Mesenchymal stem cell (in vitro differentiated cells and primary cell): ENCODE data around the gene ECE1.
A peak's percentile ranks its signal among the peaks of the same experiment; 100 is the strongest.
"Not testable (repeated sequence)": the region's sequence is repeated elsewhere in the genome, so short reads cannot be mapped to it uniquely, and the experiment has no call there.

Source experiments
- DNase-seq: peaks from one replicate; pipeline ENCODE4 v3.0.0-alpha.2; 2013
- H2AFZ ChIP-seq: one replicate; pipeline ENCODE4 v1.6.1; 2013; ENCODE audit warnings: low read depth, mild to moderate bottlenecking, control low read depth, inconsistent platforms, low read length, moderate library complexity
- H2AK5ac ChIP-seq: 2 replicates; pipeline ENCODE4 v1.6.1; 2013; ENCODE audit warnings: low read length, moderate library complexity, mild to moderate bottlenecking, inconsistent platforms; ENCODE audit not compliant: severe bottlenecking
- H2BK120ac ChIP-seq: one replicate; pipeline ENCODE4 v1.6.1; 2013; ENCODE audit warnings: low read depth, mild to moderate bottlenecking, inconsistent platforms, low read length, moderate library complexity
- H2BK12ac ChIP-seq, 2 experiments: one replicate each; pipeline ENCODE4 v1.6.1; 2013; ENCODE audit warnings: inconsistent platforms in 2 of 2, low read length in 2 of 2, mild to moderate bottlenecking in 2 of 2, moderate library complexity in 2 of 2, control low read depth in 1 of 2
- H2BK15ac ChIP-seq: one replicate; pipeline ENCODE4 v1.6.1; 2013; ENCODE audit warnings: mild to moderate bottlenecking, low read depth, inconsistent platforms; ENCODE audit not compliant: poor library complexity, severe bottlenecking
- H2BK5ac ChIP-seq: 2 replicates; pipeline ENCODE4 v1.6.1; 2013; ENCODE audit warnings: low read depth, mild to moderate bottlenecking, low read length, control low read depth, inconsistent platforms; ENCODE audit not compliant: poor library complexity, severe bottlenecking
- H3K14ac ChIP-seq, 2 experiments: one replicate each; pipeline ENCODE4 v1.6.1; 2013; ENCODE audit warnings: inconsistent platforms in 2 of 2, low read length in 2 of 2, control low read depth in 1 of 2, mild to moderate bottlenecking in 1 of 2, moderate library complexity in 1 of 2
- H3K18ac ChIP-seq, 2 experiments: one replicate each; pipeline ENCODE4 v1.6.1; 2013; ENCODE audit warnings: inconsistent platforms in 2 of 2, low read length in 2 of 2, control low read depth in 1 of 2, low read depth in 1 of 2, mild to moderate bottlenecking in 1 of 2
- H3K23ac ChIP-seq, 2 experiments: one replicate each; pipeline ENCODE4 v1.6.1; 2013; ENCODE audit warnings: inconsistent platforms in 2 of 2, low read length in 2 of 2, mild to moderate bottlenecking in 2 of 2, moderate library complexity in 2 of 2, control low read depth in 1 of 2
- H3K27ac ChIP-seq: 2 replicates; pipeline ENCODE4 v1.5.1; 2013; ENCODE audit warnings: mild to moderate bottlenecking, moderate library complexity, low read length, control low read depth, inconsistent platforms; ENCODE audit not compliant: poor library complexity, severe bottlenecking
- H3K27me3 ChIP-seq, 2 experiments: 2 replicates each; pipeline versions ENCODE4 v1.6.1 to v1.7.0; 2013; ENCODE audit warnings: low read length in 2 of 2, mild to moderate bottlenecking in 2 of 2, moderate library complexity in 2 of 2, control low read depth in 1 of 2, inconsistent platforms in 1 of 2; ENCODE audit not compliant: control insufficient read depth in 1 of 2, insufficient read depth in 1 of 2
- H3K36me3 ChIP-seq, 2 experiments: 2 replicates each; pipeline versions ENCODE4 v1.6.1 to v1.7.0; 2013; ENCODE audit warnings: low read length in 2 of 2, control low read depth in 1 of 2, inconsistent platforms in 1 of 2, low read depth in 1 of 2, mild to moderate bottlenecking in 1 of 2; ENCODE audit not compliant: insufficient read depth in 2 of 2, control insufficient read depth in 1 of 2
- H3K4ac ChIP-seq, 2 experiments: one replicate each; pipeline ENCODE4 v1.6.1; 2013; ENCODE audit warnings: inconsistent platforms in 2 of 2, low read length in 2 of 2, mild to moderate bottlenecking in 2 of 2, moderate library complexity in 2 of 2, control low read depth in 1 of 2, low read depth in 1 of 2
- H3K4me1 ChIP-seq: 2 replicates; pipeline ENCODE4 v1.6.1; 2013; ENCODE audit warnings: low read depth, low read length, control low read depth; ENCODE audit not compliant: control insufficient read depth, insufficient read depth
- H3K4me2 ChIP-seq: 2 replicates; pipeline ENCODE4 v1.6.1; 2013; ENCODE audit warnings: low read length, mild to moderate bottlenecking, inconsistent platforms; ENCODE audit not compliant: poor library complexity, severe bottlenecking
- H3K4me3 ChIP-seq, 2 experiments: 2 replicates each; pipeline versions ENCODE4 v1.5.1 to v1.7.0; 2013; ENCODE audit warnings: low read length in 2 of 2, mild to moderate bottlenecking in 2 of 2, control low read depth in 1 of 2, low read depth in 1 of 2; ENCODE audit not compliant: insufficient read depth in 1 of 2
- H3K79me1 ChIP-seq: replicated peaks from 2 replicates; pipeline ENCODE4 v1.6.1; 2013; ENCODE audit warnings: mild to moderate bottlenecking, control low read depth, low read length, inconsistent platforms; ENCODE audit not compliant: poor library complexity, severe bottlenecking
- H3K9ac ChIP-seq: 2 replicates; pipeline ENCODE4 v1.7.0; 2013; ENCODE audit warnings: mild to moderate bottlenecking, low read length, moderate library complexity
- H3K9me3 ChIP-seq: 2 replicates; pipeline ENCODE4 v1.7.0; 2013; ENCODE audit warnings: mild to moderate bottlenecking, low read length; ENCODE audit not compliant: control insufficient read depth
- H4K8ac ChIP-seq: one replicate; pipeline ENCODE4 v1.6.1; 2013; ENCODE audit warnings: inconsistent platforms, mild to moderate bottlenecking, low read length, moderate library complexity
- H4K91ac ChIP-seq: one replicate; pipeline ENCODE4 v1.6.1; 2013; ENCODE audit warnings: mild to moderate bottlenecking, low read length, inconsistent platforms
- WGBS: methylation state at CpG from one replicate; pipeline ENCODE4 v1.1.7; 2013; ENCODE audit warnings: mixed read lengths; 5-methylcytosine and 5-hydroxymethylcytosine counted together

Gene ECE1

DNA sequence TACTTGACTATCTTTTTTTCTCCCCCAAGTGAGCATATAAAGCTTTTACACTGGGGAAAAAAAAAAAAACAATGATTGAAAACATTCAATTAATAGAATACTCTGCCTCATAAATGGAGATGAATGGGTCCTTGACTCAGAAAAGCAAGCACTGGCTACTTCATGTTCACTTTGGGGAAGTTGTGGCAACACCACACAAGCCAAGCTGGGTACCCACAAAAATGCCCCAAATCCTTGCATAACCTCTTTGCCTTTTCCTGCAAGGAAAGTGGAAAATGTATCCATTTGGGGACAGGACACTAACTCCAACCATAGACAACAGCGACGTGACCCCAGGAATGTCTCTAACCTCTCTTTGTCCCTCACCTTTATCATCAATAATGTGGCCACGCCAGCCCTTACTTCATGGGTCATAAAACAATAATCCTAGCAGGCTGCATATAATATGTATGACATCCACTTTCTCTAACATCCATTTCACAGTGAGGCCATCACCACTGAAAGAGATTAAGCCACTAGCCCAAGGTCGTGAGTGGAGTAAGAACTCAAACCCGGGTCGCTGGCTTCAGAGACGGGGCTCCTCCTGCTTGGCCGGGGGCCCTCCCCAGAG lies 2.3 kb downstream of the ECE1 start:
- Histone ChIP-seq H2BK15ac (no peak overlapping the region), H3K4ac (peak overlapping the region in 1 of 2 experiments; percentile 64), H2BK12ac (peak overlapping the region in 1 of 2 experiments; percentile 11), H4K8ac (peak overlapping the region; percentile 41), H2AK5ac (peak overlapping the region; percentile 59), H3K27me3 (no peaks in the 10 kb centered on the region), H3K4me1 (peaks cover 18% of the 10 kb centered on the region), H3K36me3 (peaks cover 16% of the 10 kb centered on the region in 2 experiments), H3K23ac (no peak overlapping the region), H3K9ac (no peak overlapping the region), H3K4me2 (no peak overlapping the region), H3K79me1 (peaks cover 37% of the 10 kb centered on the region), H3K9me3 (no peaks in the 10 kb centered on the region), H3K27ac (no peak overlapping the region), H2BK5ac (no peak overlapping the region), H2AFZ (no peak overlapping the region), H2BK120ac (peak overlapping the region; percentile 34), H3K14ac (no peak overlapping the region), H3K18ac (no peak overlapping the region), H4K91ac (no peak overlapping the region), H3K4me3 (peak overlapping the region in 1 of 2 experiments; percentile 3)
- no peak for DNase-seq
- 83% methylated on average over 8 of the region's 8 CpGs for WGBS

DNA sequence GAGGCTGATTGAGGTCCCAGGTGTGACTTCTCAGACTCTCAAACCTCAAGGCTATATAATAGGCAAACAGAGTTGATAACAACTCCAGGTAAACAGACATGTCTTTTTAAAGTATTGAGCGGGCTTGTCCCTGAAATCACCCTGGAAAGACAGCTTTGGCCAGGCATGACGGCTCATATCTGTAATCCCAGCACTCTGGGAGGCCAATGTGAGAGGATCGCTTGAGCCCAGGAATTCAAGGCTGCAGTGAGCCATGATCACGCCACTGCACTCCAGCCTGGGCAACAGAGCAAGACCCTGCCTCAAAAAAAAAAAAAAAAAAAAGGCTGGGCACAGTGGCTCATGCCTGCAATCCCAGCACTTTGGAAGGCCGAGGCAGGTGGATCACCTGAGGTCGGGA lies 4.9 kb downstream of the ECE1 start:
- DNase-seq, H3K14ac ChIP-seq, H3K23ac ChIP-seq, H2BK5ac ChIP-seq, H3K4me2 ChIP-seq, H2BK12ac ChIP-seq, H3K9me3 ChIP-seq, H3K4ac ChIP-seq, H4K91ac ChIP-seq, H2AK5ac ChIP-seq, H2BK120ac ChIP-seq, H2BK15ac ChIP-seq, H3K27me3 ChIP-seq, H3K18ac ChIP-seq, H2AFZ ChIP-seq, H4K8ac ChIP-seq, H3K4me3 ChIP-seq, H3K9ac ChIP-seq, H3K27ac ChIP-seq: not testable (repeated sequence)
- 95% methylated on average over 6 of the region's 6 CpGs for WGBS
- Histone ChIP-seq H3K4me1 (peaks cover 19% of the 10 kb centered on the region), H3K79me1 (peaks cover 33% of the 10 kb centered on the region), H3K36me3 (peaks cover 16% of the 10 kb centered on the region in 2 experiments)

DNA sequence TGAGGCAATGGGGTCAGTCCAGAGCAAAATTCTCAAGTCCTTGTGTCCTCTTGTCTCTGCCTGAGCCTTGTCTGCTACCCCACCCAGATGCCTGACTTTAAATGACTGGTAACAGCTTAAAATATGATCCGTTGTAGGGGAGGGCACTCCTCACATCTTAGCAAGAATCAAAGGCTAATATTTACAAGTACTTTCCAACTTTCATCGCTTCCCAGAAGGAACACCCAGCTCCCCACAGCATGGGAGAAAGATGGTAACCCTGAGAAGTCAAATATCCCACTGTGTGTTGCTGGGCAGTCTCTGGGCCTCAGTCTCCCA lies 5.2 kb downstream of the ECE1 start:
- H4K8ac ChIP-seq = no peak overlapping the region
- H2AFZ ChIP-seq = no peak overlapping the region
- H3K9ac ChIP-seq = no peak overlapping the region
- no peaks in the 10 kb centered on the region for H3K9me3 ChIP-seq
- H2BK5ac ChIP-seq = no peak overlapping the region
- no peak overlapping the region for H3K23ac ChIP-seq
- no peak overlapping the region for H2BK120ac ChIP-seq
- no peak overlapping the region for H3K4me3 ChIP-seq
- peaks cover 35% of the 10 kb centered on the region for H3K79me1 ChIP-seq
- H3K14ac ChIP-seq = no peak overlapping the region
- no peaks in the 10 kb centered on the region for H3K27me3 ChIP-seq
- no peak overlapping the region for H3K4ac ChIP-seq
- no peak for DNase-seq
- no peak overlapping the region for H2BK15ac ChIP-seq
- H3K4me1 ChIP-seq = peaks cover 22% of the 10 kb centered on the region
- 91% methylated on average over 2 of the region's 2 CpGs for WGBS
- H4K91ac ChIP-seq = no peak overlapping the region
- H3K18ac ChIP-seq = no peak overlapping the region
- H2BK12ac ChIP-seq = no peak overlapping the region
- no peak overlapping the region for H3K4me2 ChIP-seq
- H2AK5ac ChIP-seq = no peak overlapping the region
- no peak overlapping the region for H3K27ac ChIP-seq
- H3K36me3 ChIP-seq = peaks cover 16% of the 10 kb centered on the region in 2 experiments

GRCh38 chr1:21284206-21285054 lies 5.8 kb downstream of the ECE1 start:
- Histone ChIP-seq H3K79me1 (peaks cover 36% of the 10 kb centered on the region), H3K23ac (peak overlapping the region in 1 of 2 experiments; percentile 21), H3K4ac (no peak overlapping the region), H2BK5ac (no peak overlapping the region), H3K14ac (no peak overlapping the region), H2BK15ac (no peak overlapping the region), H2BK12ac (no peak overlapping the region), H4K91ac (peak overlapping the region; percentile 57), H4K8ac (peak overlapping the region; percentile 13), H2BK120ac (no peak overlapping the region), H3K18ac (no peak overlapping the region), H3K27ac (no peak overlapping the region), H3K4me2 (no peak overlapping the region), H3K4me1 (peaks cover 25% of the 10 kb centered on the region), H3K9ac (no peak overlapping the region), H2AK5ac (no peak overlapping the region), H3K36me3 (peaks cover 16% of the 10 kb centered on the region in 2 experiments), H2AFZ (no peak overlapping the region), H3K4me3 (no peak overlapping the region), H3K27me3 (no peaks in the 10 kb centered on the region), H3K9me3 (no peaks in the 10 kb centered on the region)
- 92% methylated on average over 17 of the region's 17 CpGs for WGBS
- DNase-seq = no peak
